Measurements from ENCODE around the gene EVX2. TPM values are rescaled to one million over a fixed set of nuclear protein-coding genes. Genes with fewer than 3 reads are reported as not detected.

EVX2 gene
- total RNA-seq, 4 donors from 2014 or later: not detected

DNA sequence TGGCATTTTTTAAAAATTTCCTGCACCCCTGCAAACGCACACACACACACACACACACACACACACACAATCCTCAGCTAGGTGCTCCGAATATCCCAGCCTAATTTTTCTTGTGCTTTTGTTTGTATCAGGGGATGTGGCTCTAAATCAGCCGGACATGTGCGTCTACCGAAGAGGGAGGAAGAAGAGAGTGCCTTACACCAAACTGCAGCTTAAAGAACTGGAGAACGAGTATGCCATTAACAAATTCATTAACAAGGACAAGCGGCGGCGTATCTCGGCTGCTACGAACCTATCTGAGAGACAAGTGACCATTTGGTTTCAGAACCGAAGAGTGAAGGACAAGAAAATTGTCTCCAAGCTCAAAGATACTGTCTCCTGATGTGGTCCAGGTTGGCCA is 10.6 kb upstream of the EVX2 start:
- peaks cover 100% of the 10 kb centered on the region for H3K27me3 ChIP-seq
- TF ChIP-seq POLR2AphosphoS5 (IDR thresholded peaks at IDR 0.05): no peak
- no peak for TF ChIP-seq EP300 (IDR thresholded peaks at IDR 0.05; ENCODE audit: low read depth)
- TF ChIP-seq, protein P1, sequence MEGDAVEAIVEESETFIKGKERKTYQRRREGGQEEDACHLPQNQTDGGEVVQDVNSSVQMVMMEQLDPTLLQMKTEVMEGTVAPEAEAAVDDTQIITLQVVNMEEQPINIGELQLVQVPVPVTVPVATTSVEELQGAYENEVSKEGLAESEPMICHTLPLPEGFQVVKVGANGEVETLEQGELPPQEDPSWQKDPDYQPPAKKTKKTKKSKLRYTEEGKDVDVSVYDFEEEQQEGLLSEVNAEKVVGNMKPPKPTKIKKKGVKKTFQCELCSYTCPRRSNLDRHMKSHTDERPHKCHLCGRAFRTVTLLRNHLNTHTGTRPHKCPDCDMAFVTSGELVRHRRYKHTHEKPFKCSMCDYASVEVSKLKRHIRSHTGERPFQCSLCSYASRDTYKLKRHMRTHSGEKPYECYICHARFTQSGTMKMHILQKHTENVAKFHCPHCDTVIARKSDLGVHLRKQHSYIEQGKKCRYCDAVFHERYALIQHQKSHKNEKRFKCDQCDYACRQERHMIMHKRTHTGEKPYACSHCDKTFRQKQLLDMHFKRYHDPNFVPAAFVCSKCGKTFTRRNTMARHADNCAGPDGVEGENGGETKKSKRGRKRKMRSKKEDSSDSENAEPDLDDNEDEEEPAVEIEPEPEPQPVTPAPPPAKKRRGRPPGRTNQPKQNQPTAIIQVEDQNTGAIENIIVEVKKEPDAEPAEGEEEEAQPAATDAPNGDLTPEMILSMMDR (IDR thresholded peaks at IDR 0.05): no peak
- no peak for TF ChIP-seq POLR2A (IDR thresholded peaks at IDR 0.05)
- H3K9me3 ChIP-seq: no peaks in the 10 kb centered on the region
- no peak overlapping the region for H3K27ac ChIP-seq
- peaks cover 8 to 41% (median 29%) of the 10 kb centered on the region in 4 donors for H3K4me1 ChIP-seq
- no peaks in the 10 kb centered on the region for H3K36me3 ChIP-seq
- DNase-seq: no peak
- no peak overlapping the region for H3K4me3 ChIP-seq
- in situ Hi-C loops (cut with MboI; ENCODE audit: low pct_ligation_motif_present in 1 of 4, low pct_unique_long_range_greater_than_20kb in 1 of 4, low sequenced_read_pairs in 3 of 4): loop anchor here in 3 of 4 donors (10.0 to 25.0 kb wide), 4 partner anchors 407 to 732 kb away; no protein-coding TSS in a partner anchor
- 20% methylated on average over 12 of the region's 12 CpGs; no CpG with 5 or more reads in 1 of the 2 donors for WGBS, 2 donors (ENCODE audit: low coverage in 1 of 2)
- intact Hi-C loops (cut with DNase I; ENCODE audit: low total_unique reads): loop anchor here (2.0 kb wide), 1 partner anchor 404 kb away; no protein-coding TSS in a partner anchor

DNA sequence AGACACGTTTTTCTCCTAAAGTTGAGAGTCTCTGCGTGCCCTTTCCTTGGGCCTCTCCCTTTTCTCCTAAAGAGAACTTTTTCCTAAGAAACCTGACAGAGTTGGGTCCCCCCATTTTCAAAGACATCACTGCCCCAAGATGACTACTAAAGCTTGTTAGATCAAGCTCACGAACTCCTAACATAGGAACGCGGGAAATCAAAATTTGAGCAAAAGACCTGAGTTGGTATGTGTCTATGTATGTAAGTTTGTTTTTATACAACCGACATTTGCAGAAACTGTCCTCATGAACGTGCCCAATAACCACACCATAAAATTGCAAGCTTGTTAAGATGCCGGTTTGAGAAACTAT is 10.1 kb upstream of the EVX2 start:
- Histone ChIP-seq H3K36me3 (no peaks in the 10 kb centered on the region), H3K4me1 (peaks cover 8 to 41% (median 29%) of the 10 kb centered on the region in 4 donors), H3K4me3 (no peak overlapping the region), H3K27ac (no peak overlapping the region), H3K9me3 (no peaks in the 10 kb centered on the region), H3K27me3 (peaks cover 100% of the 10 kb centered on the region)
- in situ Hi-C loops (cut with MboI; ENCODE audit: low pct_ligation_motif_present in 1 of 4, low pct_unique_long_range_greater_than_20kb in 1 of 4, low sequenced_read_pairs in 3 of 4) (loop anchor here in 3 of 4 donors (10.0 to 25.0 kb wide), 4 partner anchors 407 to 732 kb away; no protein-coding TSS in a partner anchor), intact Hi-C loops (cut with DNase I; ENCODE audit: low total_unique reads) (loop anchor here (2.0 kb wide), 1 partner anchor 403 kb away; no protein-coding TSS in a partner anchor)
- TF ChIP-seq EP300 (IDR thresholded peaks at IDR 0.05; ENCODE audit: low read depth) (no peak), POLR2A (IDR thresholded peaks at IDR 0.05) (no peak), POLR2AphosphoS5 (IDR thresholded peaks at IDR 0.05) (no peak)
- TF ChIP-seq, protein P1 (IDR thresholded peaks at IDR 0.05): no peak
- WGBS, 2 donors (ENCODE audit: low coverage in 1 of 2): 17 to 18% methylated on average over 8 of the region's 8 CpGs
- no peak for DNase-seq

DNA sequence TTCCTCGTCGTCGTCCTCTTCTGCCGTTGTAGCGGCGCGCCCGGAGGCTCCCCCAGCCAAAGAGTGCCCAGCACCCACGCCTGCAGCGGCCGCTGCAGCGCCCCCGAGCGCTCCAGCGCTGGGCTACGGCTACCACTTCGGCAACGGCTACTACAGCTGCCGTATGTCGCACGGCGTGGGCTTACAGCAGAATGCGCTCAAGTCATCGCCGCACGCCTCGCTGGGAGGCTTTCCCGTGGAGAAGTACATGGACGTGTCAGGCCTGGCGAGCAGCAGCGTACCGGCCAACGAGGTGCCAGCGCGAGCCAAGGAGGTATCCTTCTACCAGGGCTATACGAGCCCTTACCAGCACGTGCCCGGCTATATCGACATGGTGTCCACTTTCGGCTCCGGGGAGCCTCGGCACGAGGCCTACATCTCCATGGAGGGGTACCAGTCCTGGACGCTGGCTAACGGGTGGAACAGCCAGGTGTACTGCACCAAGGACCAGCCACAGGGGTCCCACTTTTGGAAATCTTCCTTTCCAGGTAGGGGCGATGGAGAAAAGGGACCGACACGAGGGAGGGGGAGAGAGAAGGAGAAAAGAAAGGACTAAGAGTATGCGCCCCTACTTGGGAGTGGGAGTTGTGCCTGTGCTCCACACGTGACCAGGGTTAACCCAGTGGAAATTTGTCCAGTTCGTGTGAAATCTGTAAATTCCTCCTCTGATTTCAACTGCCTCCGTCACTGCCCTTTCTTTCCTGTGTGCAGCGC is 9.6 kb upstream of the EVX2 start:
- DNase-seq: no peak
- Histone ChIP-seq H3K27me3 (peaks cover 100% of the 10 kb centered on the region), H3K9me3 (no peaks in the 10 kb centered on the region), H3K27ac (no peak overlapping the region), H3K4me3 (peak overlapping the region in 3 of 4 donors; percentile 9 to 52 (median 38)), H3K36me3 (no peaks in the 10 kb centered on the region), H3K4me1 (peaks cover 8 to 42% (median 30%) of the 10 kb centered on the region in 4 donors)
- 17 to 28% methylated on average over 4 to 22 of the region's 53 CpGs for WGBS, 2 donors (ENCODE audit: low coverage in 1 of 2)
- TF ChIP-seq EP300 (IDR thresholded peaks at IDR 0.05; ENCODE audit: low read depth) (no peak), POLR2AphosphoS5 (IDR thresholded peaks at IDR 0.05) (no peak), POLR2A (IDR thresholded peaks at IDR 0.05) (no peak)
- TF ChIP-seq, protein P1 (IDR thresholded peaks at IDR 0.05): no peak
- intact Hi-C loops (cut with DNase I; ENCODE audit: low total_unique reads) (no loop called here), in situ Hi-C loops (cut with MboI; ENCODE audit: low pct_ligation_motif_present in 1 of 4, low pct_unique_long_range_greater_than_20kb in 1 of 4, low sequenced_read_pairs in 3 of 4) (loop anchor here in 3 of 4 donors (10.0 to 25.0 kb wide), 4 partner anchors 406 to 731 kb away; no protein-coding TSS in a partner anchor)
